ENCODE measurements around the gene C11orf54. TPM values are rescaled to one million over a fixed set of nuclear protein-coding genes. Genes with fewer than 3 reads are reported as not detected.

The C11orf54 gene
- total and polyA plus RNA-seq, 10 of the 15 experiments (the other 5 are each of a cell fraction or from before 2014, with no cell fraction given): 15.1 to 32.3 (median 26.8) TPM

GRCh38 chr11:93740730-93741093 lies 760 bp upstream of the C11orf54 start (continued):
- TF ChIP-seq CTCF (IDR thresholded peaks at IDR 0.05 in 2 of 3, conservative IDR thresholded peaks at IDR 0.05 in 1 of 3; ENCODE audit: control insufficient read depth in 2 of 3, extremely low read depth in 1 of 3, insufficient read depth in 1 of 3, low read depth in 3 of 3, low read length in 3 of 3) (peak in 1 of 3 experiments; percentile 14; a peak in 1 of 6 replicates), NR2C2 (IDR thresholded peaks at IDR 0.05; ENCODE audit: borderline replicate concordance, control insufficient read depth, insufficient read length, low read depth) (no peak), RAD21 (IDR thresholded peaks at IDR 0.05; ENCODE audit: insufficient read depth, low read depth, low read length) (no peak), MTA3 (IDR thresholded peaks at IDR 0.05; ENCODE audit: borderline replicate concordance, low read length) (peak; percentile 79; the same call in 1 of the 2 replicates), KDM1A (IDR thresholded peaks at IDR 0.05; ENCODE audit: borderline replicate concordance) (no peak), MXI1 (IDR thresholded peaks at IDR 0.05; ENCODE audit: low read depth, low read length) (peak; percentile 97), ZBTB4 (CRISPR knock-in tag; IDR thresholded peaks at IDR 0.05) (no peak), ASH2L (IDR thresholded peaks at IDR 0.05; ENCODE audit: borderline replicate concordance, low read depth) (no peak), JUND (IDR thresholded peaks at IDR 0.05; ENCODE audit: low read depth, low read length) (no peak), RAD51 (IDR thresholded peaks at IDR 0.05) (peak; percentile 83), EGR1 (IDR thresholded peaks at IDR 0.05; ENCODE audit: borderline replicate concordance in 1 of 2, low read depth in 2 of 2, low read length in 2 of 2) (0 out of 3 replicates have a peak, but pooled peaks of 1 of the 2 experiments have one; percentile 5), NBN (IDR thresholded peaks at IDR 0.05) (no peak), PRDM15 (CRISPR knock-in tag; IDR thresholded peaks at IDR 0.05) (no peak), PAX8 (IDR thresholded peaks at IDR 0.05) (no peak), SP1 (IDR thresholded peaks at IDR 0.05; ENCODE audit: low read depth, low read length) (no peak), HDAC6 (IDR thresholded peaks at IDR 0.05; ENCODE audit: unreplicated experiment) (no peak), NKRF (conservative IDR thresholded peaks at IDR 0.05) (peak; percentile 82)
